Fibroblast of skin of scalp (primary cell): ENCODE data around the gene EEFSEC.

ENCODE experiments used
- DNase-seq: peaks from one replicate; pipeline ENCODE4 v3.0.0-alpha.2; 2013

EEFSEC gene

GRCh38 chr3:128415200-128415772 is 262.0 kb downstream of the EEFSEC start:
- DNase-seq: no peak

- DNase-seq: no peak
These were observed 262.7 kb downstream of the EEFSEC start for GRCh38 chr3:128415773-128416577.

- peak; percentile 89 for DNase-seq
These were observed 263.4 kb downstream of the EEFSEC start for GRCh38 chr3:128416578-128417211.

GRCh38 chr3:128418900-128419299 is 265.6 kb downstream of the EEFSEC start:
- no peak for DNase-seq

- no peak for DNase-seq
These were observed 266.0 kb downstream of the EEFSEC start for GRCh38 chr3:128419311-128419710.

- no peak for DNase-seq
These were observed 267.0 kb downstream of the EEFSEC start for GRCh38 chr3:128420289-128420688.

GRCh38 chr3:128420720-128421438 is 267.6 kb downstream of the EEFSEC start:
- DNase-seq: no peak

- no peak for DNase-seq
These were observed 268.2 kb downstream of the EEFSEC start for GRCh38 chr3:128421439-128421836.

GRCh38 chr3:128421966-128422365 is 268.7 kb downstream of the EEFSEC start:
- DNase-seq: no peak

GRCh38 chr3:128422762-128423524 is 269.7 kb downstream of the EEFSEC start:
- no peak for DNase-seq

- no peak for DNase-seq
These were observed 270.4 kb downstream of the EEFSEC start for GRCh38 chr3:128423525-128424147.

- DNase-seq: no peak
These were observed 271.3 kb downstream of the EEFSEC start for GRCh38 chr3:128424508-128425069.

GRCh38 chr3:128425142-128425845 is 272.0 kb downstream of the EEFSEC start:
- no peak for DNase-seq

GRCh38 chr3:128425846-128426127 is 272.5 kb downstream of the EEFSEC start:
- DNase-seq: no peak

GRCh38 chr3:128426128-128426921 is 273.0 kb downstream of the EEFSEC start:
- peak; percentile 27 for DNase-seq

- DNase-seq: no peak
These were observed 274.0 kb downstream of the EEFSEC start for GRCh38 chr3:128427175-128427857.

GRCh38 chr3:128427872-128428822 is 274.9 kb downstream of the EEFSEC start:
- no peak for DNase-seq

- DNase-seq: no peak
These were observed 276.0 kb downstream of the EEFSEC start for GRCh38 chr3:128429275-128429674.
